ENCODE results near the gene ARHGAP45. TPM values are rescaled to one million over a fixed set of nuclear protein-coding genes. Genes with fewer than 3 reads are reported as not detected.

ARHGAP45 gene
- total RNA-seq, 1 donor from 2014 or later, result 3.0 TPM

- H3K9me3 Mint-ChIP-seq (ENCODE audit: unreplicated experiment), result no peaks in the 10 kb centered on the region
- no peak overlapping the region for H3K27ac Mint-ChIP-seq (ENCODE audit: unreplicated experiment)
- peaks cover 3% of the 10 kb centered on the region for H4K20me1 ChIP-seq (ENCODE audit: insufficient read depth, low read length)
- H3K27me3 ChIP-seq (ENCODE audit: insufficient read depth, low read length), result no peaks in the 10 kb centered on the region
- H3K36me3 ChIP-seq (ENCODE audit: insufficient read depth, low read length), result peaks cover 2% of the 10 kb centered on the region
- no peaks in the 10 kb centered on the region for H3K4me1 ChIP-seq (ENCODE audit: insufficient read depth, low read length)
- no peaks in the 10 kb centered on the region for H3K27me3 Mint-ChIP-seq (ENCODE audit: low read depth, unreplicated experiment)
- no peaks in the 10 kb centered on the region for H3K9me3 ChIP-seq (ENCODE audit: insufficient read depth, low read depth, low read length)
- TF ChIP-seq EZH2 (IDR thresholded peaks at IDR 0.05; ENCODE audit: insufficient read depth, low read length) (no peak), CTCF (IDR thresholded peaks at IDR 0.05; ENCODE audit: insufficient read depth, low read depth, low read length) (no peak)
- no peak overlapping the region for H3K4me2 ChIP-seq (ENCODE audit: low read length)
- no peak overlapping the region for H3K27ac ChIP-seq (ENCODE audit: low read depth, low read length)
- H3K36me3 Mint-ChIP-seq (ENCODE audit: low read depth, unreplicated experiment), result peaks cover 5% of the 10 kb centered on the region
- DNase-seq (ENCODE audit: low read depth), result no peak
- H3K4me3 Mint-ChIP-seq (ENCODE audit: unreplicated experiment), result no peak overlapping the region
- no peak overlapping the region for H3K4me3 ChIP-seq (ENCODE audit: insufficient read depth, low read depth, low read length)
- no peaks in the 10 kb centered on the region for H3K79me2 ChIP-seq (ENCODE audit: insufficient read depth, low read length)
- H2AFZ ChIP-seq (ENCODE audit: low read depth, low read length), result no peak overlapping the region
- H3K4me1 Mint-ChIP-seq (ENCODE audit: low read depth, unreplicated experiment), result no peaks in the 10 kb centered on the region
- no peak for FAIRE-seq
- H3K9ac ChIP-seq (ENCODE audit: low read length), result no peak overlapping the region
Observed at GRCh38 chr19:1084024-1084868, 17.3 kb downstream of the ARHGAP45 start.

GRCh38 chr19:1085053-1085658 lies 18.2 kb downstream of the ARHGAP45 start:
- H3K27ac Mint-ChIP-seq (ENCODE audit: unreplicated experiment), result no peak overlapping the region
- TF ChIP-seq CTCF (IDR thresholded peaks at IDR 0.05; ENCODE audit: insufficient read depth, low read depth, low read length), result no peak
- TF ChIP-seq EZH2 (IDR thresholded peaks at IDR 0.05; ENCODE audit: insufficient read depth, low read length), result no peak
- no peak overlapping the region for H3K9ac ChIP-seq (ENCODE audit: low read length)
- FAIRE-seq, result no peak
- H3K4me3 ChIP-seq (ENCODE audit: insufficient read depth, low read depth, low read length), result no peak overlapping the region
- peaks cover 5% of the 10 kb centered on the region for H3K36me3 Mint-ChIP-seq (ENCODE audit: low read depth, unreplicated experiment)
- no peaks in the 10 kb centered on the region for H3K4me1 Mint-ChIP-seq (ENCODE audit: low read depth, unreplicated experiment)
- no peak overlapping the region for H3K4me3 Mint-ChIP-seq (ENCODE audit: unreplicated experiment)
- no peaks in the 10 kb centered on the region for H3K27me3 Mint-ChIP-seq (ENCODE audit: low read depth, unreplicated experiment)
- no peaks in the 10 kb centered on the region for H3K27me3 ChIP-seq (ENCODE audit: insufficient read depth, low read length)
- H3K79me2 ChIP-seq (ENCODE audit: insufficient read depth, low read length), result no peaks in the 10 kb centered on the region
- no peak overlapping the region for H3K4me2 ChIP-seq (ENCODE audit: low read length)
- H3K27ac ChIP-seq (ENCODE audit: low read depth, low read length), result no peak overlapping the region
- no peaks in the 10 kb centered on the region for H3K9me3 ChIP-seq (ENCODE audit: insufficient read depth, low read depth, low read length)
- no peaks in the 10 kb centered on the region for H3K4me1 ChIP-seq (ENCODE audit: insufficient read depth, low read length)
- H2AFZ ChIP-seq (ENCODE audit: low read depth, low read length), result no peak overlapping the region
- peaks cover 3% of the 10 kb centered on the region for H4K20me1 ChIP-seq (ENCODE audit: insufficient read depth, low read length)
- H3K36me3 ChIP-seq (ENCODE audit: insufficient read depth, low read length), result peaks cover 2% of the 10 kb centered on the region
- no peak for DNase-seq (ENCODE audit: low read depth)
- H3K9me3 Mint-ChIP-seq (ENCODE audit: unreplicated experiment), result no peaks in the 10 kb centered on the region

All from astrocyte (in vitro differentiated cells and primary cell).